ENCODE measurements around the gene ATP5MK.
A peak's percentile ranks its signal among the peaks of the same experiment; 100 is the strongest.

ATP5MK gene

DNA sequence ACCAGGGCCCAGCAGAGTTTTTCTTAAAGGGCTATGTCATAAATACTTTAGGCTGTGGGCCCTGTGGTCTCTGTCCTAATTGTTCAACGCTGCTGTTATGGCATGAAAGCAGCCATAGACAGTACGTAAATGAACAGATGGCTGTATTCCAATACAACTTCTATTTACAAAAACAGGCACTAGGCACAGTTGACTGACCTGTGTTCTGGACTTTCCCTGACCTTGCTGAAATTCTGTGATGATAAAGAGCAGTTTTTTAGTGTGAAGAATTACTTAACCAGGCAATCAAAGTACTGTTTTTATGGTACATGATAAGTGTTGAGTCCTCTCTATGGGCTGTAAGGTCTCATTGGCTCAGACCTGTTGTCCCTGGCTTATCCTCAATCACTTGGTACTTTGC, 17.3 kb upstream of the ATP5MK start:
- H3K4me3 ChIP-seq (ENCODE audit: low read length): no peak overlapping the region
- no peak for DNase-seq (ENCODE audit: low read depth)
- TF ChIP-seq, protein P1, sequence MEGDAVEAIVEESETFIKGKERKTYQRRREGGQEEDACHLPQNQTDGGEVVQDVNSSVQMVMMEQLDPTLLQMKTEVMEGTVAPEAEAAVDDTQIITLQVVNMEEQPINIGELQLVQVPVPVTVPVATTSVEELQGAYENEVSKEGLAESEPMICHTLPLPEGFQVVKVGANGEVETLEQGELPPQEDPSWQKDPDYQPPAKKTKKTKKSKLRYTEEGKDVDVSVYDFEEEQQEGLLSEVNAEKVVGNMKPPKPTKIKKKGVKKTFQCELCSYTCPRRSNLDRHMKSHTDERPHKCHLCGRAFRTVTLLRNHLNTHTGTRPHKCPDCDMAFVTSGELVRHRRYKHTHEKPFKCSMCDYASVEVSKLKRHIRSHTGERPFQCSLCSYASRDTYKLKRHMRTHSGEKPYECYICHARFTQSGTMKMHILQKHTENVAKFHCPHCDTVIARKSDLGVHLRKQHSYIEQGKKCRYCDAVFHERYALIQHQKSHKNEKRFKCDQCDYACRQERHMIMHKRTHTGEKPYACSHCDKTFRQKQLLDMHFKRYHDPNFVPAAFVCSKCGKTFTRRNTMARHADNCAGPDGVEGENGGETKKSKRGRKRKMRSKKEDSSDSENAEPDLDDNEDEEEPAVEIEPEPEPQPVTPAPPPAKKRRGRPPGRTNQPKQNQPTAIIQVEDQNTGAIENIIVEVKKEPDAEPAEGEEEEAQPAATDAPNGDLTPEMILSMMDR (IDR thresholded peaks at IDR 0.05; ENCODE audit: insufficient read depth, low read depth, low read length, missing control alignments): no peak

DNA sequence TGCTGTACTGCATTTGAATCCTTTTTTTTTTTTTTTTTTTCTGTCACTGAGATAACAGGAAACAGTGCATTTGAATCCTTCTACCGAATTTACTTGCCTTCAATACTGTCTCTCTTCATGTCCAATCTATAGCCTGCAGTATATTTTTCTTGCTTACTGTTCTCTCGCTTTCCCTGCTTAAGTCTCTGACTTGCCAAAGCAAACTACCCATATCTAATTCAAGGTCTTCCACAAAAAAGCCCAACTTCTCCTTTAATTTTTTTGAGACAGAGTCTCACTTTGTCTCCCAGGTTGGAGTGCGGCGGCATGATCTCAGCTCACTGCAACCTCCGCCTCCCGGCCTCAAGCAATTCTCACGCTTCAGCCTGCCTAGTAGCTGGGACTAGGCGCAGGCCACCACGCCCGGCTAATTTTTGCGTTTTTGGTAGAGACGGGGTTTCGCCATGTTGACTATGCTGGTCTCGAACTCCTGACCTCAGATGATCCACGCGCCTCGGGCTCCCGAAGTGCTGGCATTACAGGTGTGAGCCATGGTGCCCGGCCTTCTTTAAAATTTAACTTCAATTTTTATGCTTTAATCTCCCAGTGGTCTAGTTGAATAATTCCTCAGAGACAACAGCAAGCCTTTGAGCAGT, 1.0 kb upstream of the ATP5MK start:
- DNase-seq (ENCODE audit: low read depth): peak; percentile 51
- TF ChIP-seq, protein P1 (IDR thresholded peaks at IDR 0.05; ENCODE audit: insufficient read depth, low read depth, low read length, missing control alignments): no peak

DNA sequence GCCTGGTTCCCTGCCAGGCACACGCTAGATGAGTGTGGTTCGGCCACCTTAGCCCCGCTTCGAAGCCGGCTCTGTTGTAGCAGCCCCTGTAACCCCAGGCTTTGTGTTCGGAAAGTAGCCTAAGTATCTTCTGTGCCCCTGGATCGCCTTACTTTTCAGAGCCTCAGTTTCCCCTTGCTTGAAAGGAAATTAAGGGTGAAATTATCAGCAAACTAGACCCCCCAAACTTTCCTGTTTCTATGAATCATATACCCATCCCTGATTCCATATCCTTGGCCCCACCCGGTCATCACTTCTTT, 463 bp upstream of the ATP5MK start:
- DNase-seq (ENCODE audit: low read depth): peak; percentile 6
- TF ChIP-seq, protein P1 (IDR thresholded peaks at IDR 0.05; ENCODE audit: insufficient read depth, low read depth, low read length, missing control alignments): no peak
- H3K4me3 ChIP-seq (ENCODE audit: low read length): peak overlapping the region; percentile 99

More for the DNA sequence above, 1.0 kb upstream of the ATP5MK start:
- peak overlapping the region; percentile 99 for H3K4me3 ChIP-seq (ENCODE audit: low read length)

DNA sequence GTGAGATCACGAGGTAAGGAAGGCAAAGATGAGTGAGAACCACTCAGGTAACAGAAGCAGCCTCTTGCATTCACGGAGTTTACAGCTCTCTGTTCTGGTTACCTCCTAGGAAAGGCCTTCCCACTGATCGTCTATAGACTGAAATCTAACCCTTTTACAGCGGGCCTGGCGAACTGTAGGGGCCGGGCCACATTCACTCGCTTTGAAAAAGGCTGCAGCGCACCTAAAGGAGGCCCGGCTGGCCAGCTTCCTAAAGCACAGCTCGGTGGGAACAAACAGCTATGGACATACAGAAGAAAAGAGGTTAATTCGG, 565 bp downstream of the ATP5MK start:
- TF ChIP-seq, protein P1 (IDR thresholded peaks at IDR 0.05; ENCODE audit: insufficient read depth, low read depth, low read length, missing control alignments): no peak
- DNase-seq (ENCODE audit: low read depth): peak; percentile 11
- H3K4me3 ChIP-seq (ENCODE audit: low read length): peak overlapping the region; percentile 99

DNA sequence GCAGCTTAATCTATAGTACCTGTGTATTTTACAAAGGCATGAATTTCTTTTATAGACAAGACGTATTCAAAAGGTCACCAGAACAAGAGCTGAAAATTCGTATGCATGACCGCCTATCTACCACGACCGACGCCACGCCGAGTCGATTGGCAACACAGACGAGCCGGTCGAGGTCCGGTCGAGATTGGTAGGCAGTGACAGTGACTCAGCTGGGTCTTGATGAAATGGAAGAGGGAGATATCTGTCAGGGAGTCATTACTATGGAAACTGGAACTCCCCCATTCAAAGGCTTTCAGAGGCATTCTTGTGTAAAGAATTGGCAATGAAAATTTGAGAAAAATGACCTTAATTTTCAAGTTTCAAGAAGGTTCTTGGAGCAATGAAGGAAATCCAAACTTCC, 2.1 kb downstream of the ATP5MK start:
- TF ChIP-seq, protein P1 (IDR thresholded peaks at IDR 0.05; ENCODE audit: insufficient read depth, low read depth, low read length, missing control alignments): no peak
- DNase-seq (ENCODE audit: low read depth): no peak
- no peak overlapping the region for H3K4me3 ChIP-seq (ENCODE audit: low read length)

DNA sequence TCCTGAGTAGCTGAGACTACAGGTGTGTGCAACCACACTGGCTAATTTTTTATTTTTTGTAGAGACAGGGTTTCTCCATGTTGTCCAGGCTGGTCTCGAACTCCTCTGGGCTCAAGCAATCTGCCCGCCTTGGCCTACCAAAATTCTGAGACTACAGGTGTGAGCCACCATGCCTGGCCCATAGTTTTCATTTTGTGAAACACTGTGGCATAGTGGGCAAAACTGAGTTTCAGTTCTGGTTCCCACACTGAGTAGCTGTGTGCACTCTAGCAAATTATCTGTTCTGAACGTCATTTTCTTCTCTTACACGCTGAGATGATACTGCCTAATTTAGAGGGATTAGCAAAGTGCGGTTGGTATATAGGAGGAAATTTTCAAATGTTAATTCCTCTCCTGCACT, 13.5 kb downstream of the ATP5MK start:
- no peak overlapping the region for H3K4me3 ChIP-seq (ENCODE audit: low read length)
- TF ChIP-seq, protein P1 (IDR thresholded peaks at IDR 0.05; ENCODE audit: insufficient read depth, low read depth, low read length, missing control alignments): no peak
- DNase-seq (ENCODE audit: low read depth): no peak

DNA sequence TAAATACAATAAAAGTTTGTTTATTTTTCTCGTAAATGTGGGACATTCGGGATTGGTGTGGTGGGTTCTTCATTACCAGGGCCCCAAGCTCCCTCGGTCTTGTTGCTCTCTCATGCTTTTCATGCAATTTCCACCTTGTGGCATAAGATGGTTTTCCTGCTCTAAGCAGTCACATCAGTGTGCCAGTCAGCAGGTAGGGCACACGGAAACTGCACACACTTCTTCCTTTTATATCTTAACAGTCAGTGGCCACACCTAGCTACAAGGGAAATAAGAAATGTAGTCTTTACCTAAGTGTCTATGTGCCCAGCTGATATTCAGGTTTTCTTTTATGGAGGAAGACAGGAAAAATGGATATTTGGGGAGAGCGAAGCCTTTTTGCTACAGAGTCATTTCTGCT, 22.0 kb downstream of the ATP5MK start:
- no peak for DNase-seq (ENCODE audit: low read depth)
- H3K4me3 ChIP-seq (ENCODE audit: low read length): no peak overlapping the region
- TF ChIP-seq, protein P1 (IDR thresholded peaks at IDR 0.05; ENCODE audit: insufficient read depth, low read depth, low read length, missing control alignments): no peak
